Activated B cell treated with CpG ODN at 0.5 μM for 24 hours (primary cell): ENCODE measurements around the gene PTPN20. TPM values are rescaled to one million over a fixed set of nuclear protein-coding genes. Genes with fewer than 3 reads are reported as not detected.

Experiments used
- ATAC-seq: fragments of 200-7000 bp; cut with Tn5 transposase; one replicate; pipeline ENCODE4 v1.10.0; 2021; ENCODE audit warnings: low read depth, mild to moderate bottlenecking, moderate library complexity
- CTCF ChIA-PET: fragments of 350-600 bp; sonication (Branson Sonifier 250); formaldehyde crosslinking; loops from one replicate; lab custom pipeline; 2021; ENCODE audit warnings: antibody characterized with exemption; lab: Charles Lee
- POLR2A ChIA-PET: fragments of 350-600 bp; sonication (Branson Sonifier 250); formaldehyde crosslinking; loops from one replicate; lab custom pipeline; 2021; ENCODE audit warnings: antibody characterized with exemption; lab: Charles Lee
- DNase-seq: peaks from one replicate; pipeline ENCODE4 v3.0.0; 2022
- H3K27ac Mint-ChIP-seq: one replicate; pipeline ENCODE4 v1.8.0; 2020; ENCODE audit warnings: mixed read lengths
- H3K27me3 Mint-ChIP-seq: one replicate; pipeline ENCODE4 v1.8.0; 2021; ENCODE audit warnings: mixed read lengths
- H3K36me3 Mint-ChIP-seq: one replicate; pipeline ENCODE4 v1.8.0; 2021; ENCODE audit warnings: low read depth, mixed read lengths
- H3K4me1 Mint-ChIP-seq: one replicate; pipeline ENCODE4 v1.8.0; 2021; ENCODE audit warnings: mixed read lengths
- H3K4me3 Mint-ChIP-seq: one replicate; pipeline ENCODE4 v1.8.0; 2020; ENCODE audit warnings: mild to moderate bottlenecking, mixed read lengths
- H3K9me3 Mint-ChIP-seq: one replicate; pipeline ENCODE4 v1.8.0; 2020; ENCODE audit warnings: mixed read lengths
- CTCF ChIP-seq: fragments of 200-600 bp; IDR thresholded peaks from one replicate; pipeline ENCODE4 v1.8.0; 2022; ENCODE audit warnings: antibody characterized with exemption, mild to moderate bottlenecking
- intact Hi-C: fragments of 100-400 bp; cut with micrococcal nuclease; formaldehyde crosslinking; loops from one replicate; pipeline ENCODE4 v1.15.1; 2024
- total RNA-seq: library from RNA; stranded (reverse); gene quantifications from 2 replicates; pipeline ENCODE4 v1.2.3, GENCODE V29; 2022

Gene PTPN20
- total RNA-seq, 1 donor from 2014 or later, result 2.1 TPM

DNA sequence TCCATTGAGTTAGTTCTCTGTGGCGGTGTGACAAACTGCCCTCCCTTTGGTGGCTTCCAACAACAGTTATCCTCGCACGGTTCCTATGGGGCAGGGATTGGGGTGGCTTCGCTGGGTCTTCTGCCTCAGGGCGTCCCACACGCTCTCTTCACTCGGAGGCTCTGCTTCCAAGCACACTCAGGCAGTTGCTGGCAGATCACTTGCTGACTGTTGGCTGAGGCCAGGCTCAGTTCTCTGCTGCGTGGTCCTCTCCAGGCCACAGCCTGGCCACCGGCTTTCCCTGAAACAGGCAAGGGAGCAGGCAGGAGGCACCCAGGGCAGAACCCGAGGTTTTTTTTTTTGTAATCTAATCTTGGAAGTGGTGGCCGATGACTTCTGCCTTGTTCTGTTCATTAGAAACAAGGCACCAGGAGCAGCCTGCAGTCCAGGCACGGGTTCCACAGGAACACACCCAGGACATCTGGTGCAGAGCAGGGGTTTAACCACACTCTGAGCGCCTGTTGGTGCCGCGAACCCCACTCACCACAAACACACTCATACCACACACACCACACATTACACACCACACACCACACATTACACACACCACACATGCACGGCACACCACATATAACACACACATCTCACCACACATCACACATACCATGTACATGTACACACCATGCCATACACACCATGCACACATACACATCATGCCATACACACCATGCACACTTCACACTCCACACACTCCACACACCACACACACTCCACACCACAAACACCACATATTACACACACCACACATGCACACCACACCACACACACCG, 112.2 kb downstream of the PTPN20 start:
- no peak for ATAC-seq
- no peak overlapping the region for H3K27ac Mint-ChIP-seq
- intact Hi-C loops, result loop anchor here (1.0 kb wide), 1 partner anchor 317 kb away; no protein-coding TSS in a partner anchor

DNA sequence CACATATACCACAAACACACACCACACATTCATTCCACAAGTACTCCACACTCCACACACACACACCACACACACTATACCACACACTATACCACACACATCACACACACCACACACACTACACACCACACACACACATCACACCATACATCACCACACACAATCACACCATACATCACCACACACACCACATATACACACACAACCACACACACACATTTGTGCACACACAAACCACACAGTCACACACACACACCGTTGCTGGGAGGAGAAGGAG, 112.8 kb downstream of the PTPN20 start:
- TF ChIP-seq CTCF, result no peak
- H3K36me3 Mint-ChIP-seq, result no peaks in the 10 kb centered on the region
- DNase-seq, result no peak
- H3K4me3 Mint-ChIP-seq, result no peak overlapping the region
- intact Hi-C loops, result loop anchor here (1.0 kb wide), 1 partner anchor 316 kb away; no protein-coding TSS in a partner anchor
- no peaks in the 10 kb centered on the region for H3K27me3 Mint-ChIP-seq
- ATAC-seq, result no peak
- H3K27ac Mint-ChIP-seq, result no peak overlapping the region
- H3K9me3 Mint-ChIP-seq, result no peaks in the 10 kb centered on the region
- H3K4me1 Mint-ChIP-seq, result no peaks in the 10 kb centered on the region
- ChIA-PET CTCF (interaction anchor here (0.9 to 3.2 kb wide), 4 partner anchors 245 to 321 kb away, joined by 3 to 53 read pairs (median 4); no protein-coding TSS in a partner anchor), POLR2A (no interaction called here)

More for the DNA sequence above, 112.2 kb downstream of the PTPN20 start:
- no peak for DNase-seq
- POLR2A ChIA-PET, result no interaction called here
- no peaks in the 10 kb centered on the region for H3K9me3 Mint-ChIP-seq
- TF ChIP-seq CTCF, result no peak
- no peak overlapping the region for H3K4me3 Mint-ChIP-seq
- no peaks in the 10 kb centered on the region for H3K4me1 Mint-ChIP-seq
- H3K27me3 Mint-ChIP-seq, result no peaks in the 10 kb centered on the region
- CTCF ChIA-PET, result interaction anchor here (0.9 to 3.2 kb wide), 4 partner anchors 24 to 321 kb away, joined by 3 to 53 read pairs (median 4); no protein-coding TSS in a partner anchor
- no peaks in the 10 kb centered on the region for H3K36me3 Mint-ChIP-seq

- Mint-ChIP-seq H3K36me3 (no peaks in the 10 kb centered on the region), H3K27ac (no peak overlapping the region), H3K27me3 (no peaks in the 10 kb centered on the region), H3K4me1 (no peaks in the 10 kb centered on the region), H3K4me3 (no peak overlapping the region), H3K9me3 (no peaks in the 10 kb centered on the region)
- ATAC-seq (peak; percentile 49), DNase-seq (peak; percentile 32)
- ChIA-PET CTCF (interaction anchor here (0.8 to 3.2 kb wide), 12 partner anchors 9 to 320 kb away, joined by 3 to 53 read pairs (median 3); no protein-coding TSS in a partner anchor), POLR2A (no interaction called here)
- intact Hi-C loops, result loop anchor here (1.0 kb wide), 1 partner anchor 316 kb away; no protein-coding TSS in a partner anchor
- no peak for TF ChIP-seq CTCF
These were observed 113.4 kb downstream of the PTPN20 start for GRCh38 chr10:47024399-47025252.

DNA sequence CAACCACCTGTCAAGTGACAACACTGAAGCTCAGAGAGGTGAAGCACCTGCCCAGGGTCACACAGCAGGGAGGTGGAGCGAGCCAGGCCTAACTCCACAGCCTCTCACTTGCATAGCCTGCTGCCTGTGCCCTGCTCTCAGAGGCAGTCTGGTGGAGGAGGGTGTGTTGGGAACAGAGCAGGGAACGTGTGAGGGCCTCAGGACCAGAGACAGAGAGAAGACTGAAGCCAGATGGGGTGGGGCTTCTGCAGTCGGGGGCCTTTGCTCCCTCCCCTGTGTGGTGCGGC, 114.0 kb downstream of the PTPN20 start:
- Mint-ChIP-seq H3K36me3 (no peaks in the 10 kb centered on the region), H3K27me3 (no peaks in the 10 kb centered on the region), H3K4me3 (no peak overlapping the region), H3K4me1 (no peaks in the 10 kb centered on the region), H3K9me3 (no peaks in the 10 kb centered on the region), H3K27ac (no peak overlapping the region)
- no peak for TF ChIP-seq CTCF
- DNase-seq (no peak), ATAC-seq (no peak)
- POLR2A ChIA-PET, result no interaction called here
- CTCF ChIA-PET, result interaction anchor here (0.9 to 3.2 kb wide), 10 partner anchors 9 to 320 kb away, joined by 3 to 53 read pairs (median 3); no protein-coding TSS in a partner anchor
- intact Hi-C loops, result no loop called here
